DMS153 treated with DMSO at 0.1 percent for 48 hours (cell line): Measurements from ENCODE around the gene THRB.

Experiments used
- DNase-seq: peaks from one replicate; lab custom pipeline; 2025; ENCODE audit not compliant: unreplicated experiment; lab: John Stamatoyannopoulos, UW

The THRB gene

DNA sequence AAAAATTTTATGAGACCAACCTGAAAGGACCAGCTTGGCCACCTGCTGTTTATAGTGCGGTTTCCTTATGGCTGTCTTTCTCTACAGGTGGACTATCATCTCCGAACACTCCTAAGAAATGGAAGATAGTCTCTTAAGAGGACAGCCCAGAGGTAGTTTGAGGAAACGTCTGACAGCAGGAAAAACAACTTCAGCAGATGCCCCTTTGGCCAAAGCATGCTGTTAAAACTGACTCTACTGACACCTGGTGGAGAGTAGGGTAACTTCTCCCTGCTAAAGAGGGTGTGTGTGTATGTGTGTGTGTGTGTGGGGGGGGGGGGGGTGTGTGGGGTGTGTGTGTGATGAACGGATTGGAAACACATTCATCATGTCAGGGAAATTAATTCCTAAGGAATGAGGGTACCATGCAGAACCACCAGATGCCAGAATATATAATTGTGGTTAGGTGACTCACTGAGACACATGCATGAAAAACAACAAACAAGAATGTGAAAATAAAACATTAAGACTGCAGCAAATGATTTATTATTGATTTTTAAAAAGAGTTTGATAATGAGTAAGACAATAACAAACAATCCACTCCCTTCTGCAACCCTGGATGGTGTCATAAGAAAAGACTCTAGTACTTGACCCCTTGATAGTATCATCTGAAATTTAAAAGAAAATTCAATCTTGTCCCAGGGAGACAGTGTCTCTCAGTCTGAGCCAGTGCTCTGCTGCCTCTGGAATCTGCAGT lies 256.5 kb downstream of the THRB start:
- peak; percentile 0 for DNase-seq

DNA sequence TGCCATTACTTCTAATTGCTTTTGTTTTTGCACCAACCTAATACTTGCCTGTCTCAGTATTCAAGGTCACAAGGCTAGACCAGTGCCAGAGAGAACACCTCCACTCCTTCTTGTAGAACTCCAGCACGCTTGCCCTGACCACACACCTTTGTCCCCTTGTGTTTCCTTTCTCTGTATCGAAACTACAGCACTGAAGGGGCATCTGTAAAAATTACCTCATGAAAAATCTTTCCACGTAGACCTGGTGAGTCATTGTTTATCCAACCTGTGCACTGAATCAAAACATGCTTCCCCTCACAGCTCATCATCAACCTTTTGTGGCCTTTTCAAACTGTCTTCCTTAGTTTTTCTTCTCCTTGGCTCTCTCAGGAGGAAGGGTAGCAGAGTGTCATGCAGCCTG lies 259.5 kb downstream of the THRB start:
- no peak for DNase-seq

DNA sequence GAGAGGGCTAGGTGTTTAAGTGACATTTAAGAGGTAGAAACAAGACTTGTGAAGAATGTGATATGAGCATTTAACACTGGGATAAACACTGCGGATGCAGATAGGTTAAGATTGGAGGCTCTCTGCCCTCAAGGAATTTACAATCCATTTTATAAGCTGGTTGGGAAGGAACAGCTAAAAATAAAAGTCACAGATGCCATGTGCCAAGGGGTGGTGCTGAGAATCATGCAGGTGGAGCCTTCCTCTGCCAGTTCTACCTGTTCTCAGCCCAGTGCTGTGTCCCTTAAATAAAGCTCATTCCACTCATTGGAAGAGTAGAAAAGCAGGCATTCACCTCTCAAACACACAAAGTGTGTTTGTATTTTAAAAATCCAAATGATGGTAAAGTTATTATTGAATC lies 261.9 kb downstream of the THRB start:
- no peak for DNase-seq

GRCh38 chr3:24229468-24230221 lies 265.0 kb downstream of the THRB start:
- no peak for DNase-seq

- no peak for DNase-seq
Measured at GRCh38 chr3:24227635-24228034, 267.0 kb downstream of the THRB start.

DNA sequence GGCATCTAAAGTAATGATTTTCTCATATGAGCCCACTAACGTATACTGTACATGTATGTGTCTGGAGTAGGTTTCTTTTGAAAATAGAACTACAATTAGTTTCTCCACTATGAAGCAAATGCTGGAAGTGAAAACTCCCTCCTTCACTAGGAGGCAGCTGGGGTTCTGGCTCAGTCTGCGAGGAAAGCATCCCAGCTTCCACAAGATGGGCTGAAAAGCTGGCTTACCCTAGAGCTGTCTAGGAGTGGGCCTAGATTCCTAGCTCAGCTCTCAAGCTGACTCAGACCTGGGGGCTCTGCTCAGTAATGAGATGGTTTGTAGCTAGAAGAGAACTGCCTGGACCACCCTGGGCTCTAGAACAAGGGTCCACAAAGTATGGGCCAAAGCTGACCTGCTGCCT lies 268.3 kb downstream of the THRB start:
- DNase-seq, result no peak

DNA sequence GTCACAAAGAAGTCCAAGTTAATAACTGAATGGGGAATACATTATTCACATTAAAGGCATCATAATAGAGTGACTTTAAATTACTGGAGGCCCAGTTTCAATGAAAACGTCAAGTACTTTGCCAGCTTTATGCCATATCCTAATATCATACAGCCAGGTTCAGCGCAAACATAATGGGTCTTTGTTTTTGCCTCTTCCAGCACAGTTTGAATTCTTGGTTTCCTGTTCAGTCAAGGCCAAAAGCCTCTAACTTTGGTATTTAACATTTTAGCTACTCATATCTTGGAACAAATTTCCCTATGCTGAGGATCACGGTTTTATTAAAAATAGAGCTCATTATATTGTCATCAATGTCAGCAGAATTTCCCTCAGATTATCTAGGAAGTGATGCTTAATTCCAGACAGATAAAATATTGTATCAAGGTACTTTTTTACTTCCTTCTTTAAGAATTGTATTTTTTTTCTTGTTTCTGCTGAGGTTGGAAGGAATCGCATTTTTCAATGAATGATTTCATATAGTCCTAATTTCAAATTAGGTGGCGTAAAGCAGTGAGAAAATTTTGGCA lies 269.2 kb downstream of the THRB start:
- DNase-seq, result no peak

GRCh38 chr3:24224666-24225384 lies 269.8 kb downstream of the THRB start:
- DNase-seq, result no peak

GRCh38 chr3:24222165-24222805 lies 272.4 kb downstream of the THRB start:
- no peak for DNase-seq

GRCh38 chr3:24220859-24221657 lies 273.6 kb downstream of the THRB start:
- no peak for DNase-seq

DNA sequence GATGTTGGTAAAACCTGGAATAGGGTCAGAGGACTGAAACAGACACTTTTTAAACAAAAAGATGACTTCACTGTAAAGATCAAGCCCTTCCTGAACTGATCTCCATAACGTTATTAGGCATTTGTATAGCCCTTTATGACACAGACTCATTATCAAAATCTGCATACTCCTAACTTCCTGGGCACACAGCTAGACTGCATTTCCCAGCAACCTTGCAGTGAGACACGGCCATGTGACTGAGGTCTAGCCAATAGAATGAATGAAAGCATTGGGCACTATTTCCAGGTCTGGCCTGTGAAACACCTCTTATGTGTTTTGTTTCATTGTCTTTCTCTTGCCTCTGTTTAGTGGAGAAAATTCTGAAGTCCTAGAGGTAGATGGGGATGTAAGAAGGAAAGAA lies 279.1 kb downstream of the THRB start:
- no peak for DNase-seq

DNA sequence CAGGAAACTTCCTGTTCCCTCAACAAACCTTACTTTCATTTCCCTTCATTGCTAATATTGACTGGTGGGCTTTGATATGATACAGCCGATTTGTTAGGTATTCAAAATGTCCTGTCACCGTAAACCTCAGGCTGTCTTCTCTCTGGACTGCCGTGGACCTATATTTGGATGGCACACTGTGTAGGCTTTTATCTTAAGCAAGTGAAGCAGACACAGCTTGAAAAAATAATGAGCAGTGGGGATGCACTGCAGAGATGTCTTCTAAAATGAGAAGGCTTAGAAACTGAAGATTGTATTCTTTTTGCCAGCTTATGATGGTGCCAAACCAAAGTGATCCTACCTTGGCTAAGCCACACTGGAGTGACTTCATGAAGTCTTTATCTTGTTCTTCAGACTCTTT lies 283.3 kb downstream of the THRB start:
- no peak for DNase-seq

GRCh38 chr3:24202071-24202470 lies 292.6 kb downstream of the THRB start:
- DNase-seq, result no peak

GRCh38 chr3:24201301-24201700 lies 293.3 kb downstream of the THRB start:
- no peak for DNase-seq

GRCh38 chr3:24199775-24200247 lies 294.8 kb downstream of the THRB start:
- no peak for DNase-seq

DNA sequence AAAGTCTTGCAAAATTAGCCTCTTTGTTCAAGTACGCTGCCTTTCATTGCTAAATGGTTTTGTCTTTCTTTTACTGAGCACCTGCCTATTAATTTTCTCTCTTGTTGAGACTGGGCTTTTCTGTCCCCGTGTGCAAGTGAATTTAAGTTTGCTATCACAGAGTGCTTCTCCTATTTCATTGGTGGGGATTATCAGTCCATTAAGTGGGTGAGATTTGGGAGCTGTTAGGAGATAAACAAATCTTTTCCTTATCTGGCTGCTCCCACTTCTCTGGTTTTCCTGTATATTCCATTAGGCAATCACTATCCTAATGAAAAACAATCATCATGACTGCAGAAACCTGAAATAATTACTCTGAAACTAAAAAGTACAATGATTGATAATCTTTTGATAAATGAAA lies 295.4 kb downstream of the THRB start:
- no peak for DNase-seq

DNA sequence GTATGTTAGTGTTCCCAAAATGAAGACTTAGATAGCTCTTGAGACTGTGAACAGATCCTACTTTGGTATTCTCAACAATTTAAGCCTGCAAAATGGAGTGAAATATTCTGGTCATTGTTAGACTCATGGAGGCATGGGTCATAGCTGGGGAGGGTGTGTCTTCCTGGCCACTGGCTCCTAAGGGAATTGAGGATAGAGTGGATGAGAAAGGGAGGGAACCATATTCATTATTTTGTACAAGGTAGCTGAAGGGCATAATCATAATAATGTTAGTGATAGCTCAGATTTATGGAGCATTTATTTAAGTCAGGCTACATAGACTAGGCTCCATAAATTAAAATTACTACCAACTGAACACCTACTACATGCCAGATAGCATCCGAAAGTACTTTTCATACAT lies 295.9 kb downstream of the THRB start:
- DNase-seq, result no peak

- DNase-seq, result no peak
Measured at GRCh38 chr3:24197809-24198208, 296.8 kb downstream of the THRB start.

DNA sequence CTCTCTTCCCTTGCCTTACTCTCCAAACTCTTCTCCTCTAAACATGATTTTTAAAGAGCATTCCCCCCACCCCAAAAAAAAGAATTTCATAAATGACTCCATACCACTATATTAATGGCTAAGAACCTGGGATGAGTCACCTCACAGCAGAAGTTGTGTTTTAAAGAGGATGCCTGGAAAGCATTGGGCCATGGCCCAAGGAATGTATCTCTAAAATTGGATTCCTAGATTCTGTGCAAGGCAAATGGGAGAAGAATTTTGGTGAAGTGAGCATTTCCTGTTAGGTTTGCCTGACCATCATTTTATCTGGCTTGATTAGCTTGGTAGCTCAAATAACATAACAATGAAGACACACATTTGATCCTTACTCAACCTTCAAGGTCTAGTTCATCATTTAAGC lies 298.1 kb downstream of the THRB start:
- DNase-seq, result no peak

DNA sequence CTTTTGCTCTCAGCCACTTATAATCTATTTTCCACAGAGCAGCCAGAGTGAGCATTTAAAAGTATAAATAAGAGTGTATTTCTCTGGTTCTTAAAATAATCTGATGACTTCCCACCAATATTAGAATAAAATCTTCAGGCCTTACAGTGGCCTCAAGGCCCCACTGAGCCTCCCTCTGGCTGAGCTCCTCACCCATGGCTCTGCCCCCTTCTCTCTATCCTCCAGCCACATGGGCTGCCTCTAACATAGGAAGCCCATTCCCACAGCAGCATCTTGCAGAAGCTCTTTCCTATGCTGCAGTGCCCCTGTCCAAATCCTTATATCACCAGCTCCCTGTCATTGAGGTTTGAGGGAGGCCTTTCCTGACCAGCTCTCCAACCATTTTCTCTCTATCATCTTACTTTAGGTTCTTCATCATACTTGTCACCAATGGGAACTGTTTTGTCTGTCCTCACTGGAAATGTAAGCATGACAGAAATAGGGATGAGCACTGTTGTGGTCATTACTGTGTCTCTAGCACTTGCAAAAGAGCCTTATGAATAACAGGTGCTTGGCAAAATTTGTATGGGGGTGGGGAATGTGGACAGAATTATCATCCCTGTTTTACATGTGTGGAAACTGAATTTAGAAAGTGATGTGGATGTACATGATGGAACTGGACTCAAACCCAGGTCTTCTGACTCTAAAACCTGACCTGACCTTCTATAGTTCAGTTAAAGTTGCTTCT lies 299.0 kb downstream of the THRB start:
- no peak for DNase-seq
